Measurements from ENCODE around the gene POU5F1. TPM values are rescaled to one million over a fixed set of nuclear protein-coding genes. Genes with fewer than 3 reads are reported as not detected.

The POU5F1 gene
- total and polyA plus RNA-seq, 12 donors, result 0.17 to 2.8 (median 1.2) TPM; not detected in 8

- no peak for TF ChIP-seq POLR2A (IDR thresholded peaks at IDR 0.05)
- no peak for TF ChIP-seq CTCF (IDR thresholded peaks at IDR 0.05)
- no peak for DNase-seq
- H3K27ac ChIP-seq, result no peak overlapping the region
- H3K9me3 ChIP-seq (replicated peaks in 1 of 3), result no peaks in the 10 kb centered on the region
- no peak overlapping the region for H3K4me3 ChIP-seq
- 38 to 79% (median 65%) methylated on average over 2 to 3 of the region's 3 CpGs for WGBS, 4 donors
- H3K4me1 ChIP-seq (replicated peaks in 1 of 2), result no peaks in the 10 kb centered on the region
- intact Hi-C loops (cut with DNase I), result loop anchor here in 1 of 2 donors (10.0 kb wide), 1 partner anchor 1031 kb away; no protein-coding TSS in a partner anchor
- no peaks in the 10 kb centered on the region for H3K27me3 ChIP-seq
- no peaks in the 10 kb centered on the region for H3K36me3 ChIP-seq (replicated peaks in 1 of 2)
Measured at GRCh38 chr6:31173406-31173805, 2.9 kb upstream of the POU5F1 start.

- Histone ChIP-seq H3K9me3 (replicated peaks in 1 of 3) (no peaks in the 10 kb centered on the region), H3K27me3 (no peaks in the 10 kb centered on the region), H3K36me3 (replicated peaks in 1 of 2) (no peaks in the 10 kb centered on the region), H3K27ac (no peak overlapping the region), H3K4me3 (no peak overlapping the region), H3K4me1 (replicated peaks in 1 of 2) (no peaks in the 10 kb centered on the region)
- intact Hi-C loops (cut with DNase I), result loop anchor here in 1 of 2 donors (10.0 kb wide), 1 partner anchor 1032 kb away; no protein-coding TSS in a partner anchor
- DNase-seq, result no peak
- no peak for TF ChIP-seq CTCF (IDR thresholded peaks at IDR 0.05)
- no peak for TF ChIP-seq POLR2A (IDR thresholded peaks at IDR 0.05)
- 69 to 91% (median 81%) methylated on average over 2 to 5 of the region's 5 CpGs for WGBS, 4 donors
Measured at GRCh38 chr6:31172973-31173384, 2.5 kb upstream of the POU5F1 start.

GRCh38 chr6:31171931-31172905, 1.7 kb upstream of the POU5F1 start:
- intact Hi-C loops (cut with DNase I), result loop anchor here in 1 of 2 donors (10.0 kb wide), 1 partner anchor 1033 kb away; no protein-coding TSS in a partner anchor

More at GRCh38 chr6:31171931-31172905, 1.7 kb upstream of the POU5F1 start:
- no peaks in the 10 kb centered on the region for H3K36me3 ChIP-seq (replicated peaks in 1 of 2)
- no peaks in the 10 kb centered on the region for H3K9me3 ChIP-seq (replicated peaks in 1 of 3)
- H3K27me3 ChIP-seq, result no peaks in the 10 kb centered on the region
- 58 to 86% (median 72%) methylated on average over 4 to 16 of the region's 16 CpGs for WGBS, 4 donors
- DNase-seq, result no peak
- no peaks in the 10 kb centered on the region for H3K4me1 ChIP-seq (replicated peaks in 1 of 2)
- H3K4me3 ChIP-seq, result no peak overlapping the region
- no peak for TF ChIP-seq POLR2A (IDR thresholded peaks at IDR 0.05)
- no peak for TF ChIP-seq CTCF (IDR thresholded peaks at IDR 0.05)
- H3K27ac ChIP-seq, result no peak overlapping the region

Measured in adrenal gland (tissue), 12 donors.